Neural progenitor cell (in vitro differentiated cells): Measurements from ENCODE around the gene PRDM16.

Experiments used
- EZH2 ChIP-seq: fragments of 200-600 bp; sonication (generic); IDR thresholded peaks from 2 replicates; pipeline ENCODE4 v1.6.1; 2017; ENCODE audit warnings: antibody characterized with exemption, mild to moderate bottlenecking, moderate library complexity
- EZH2phosphoT487 ChIP-seq: fragments of 200-600 bp; sonication (generic); IDR thresholded peaks from 2 replicates; pipeline ENCODE4 v1.6.1; 2017; ENCODE audit warnings: antibody characterized with exemption
- TF ChIP-seq, protein P1 (sequence below): fragments of 200-600 bp; sonication (generic); IDR thresholded peaks from 2 replicates; pipeline ENCODE4 v1.5.1; 2017; ENCODE audit warnings: antibody characterized with exemption, mild to moderate bottlenecking

DNA sequence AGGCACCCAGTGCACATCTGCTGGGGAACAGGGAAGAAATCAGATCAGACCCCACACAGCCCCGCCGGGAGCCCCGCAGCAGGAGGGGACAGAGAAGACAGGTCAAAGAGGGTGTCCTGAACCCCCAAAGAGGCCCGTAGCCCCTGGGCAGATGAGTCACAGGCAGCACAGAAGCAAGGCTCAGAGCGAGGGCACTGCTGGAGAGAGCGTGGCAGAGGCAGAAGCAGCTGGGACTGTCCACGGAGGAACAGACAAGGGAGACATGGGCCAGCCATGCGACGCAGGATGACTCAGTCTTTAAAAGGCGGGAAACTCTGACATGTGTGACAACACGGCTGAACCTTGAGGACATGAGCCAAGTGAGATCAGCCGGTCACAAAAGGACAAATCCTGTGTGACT lies 14.5 kb upstream of the PRDM16 start:
- TF ChIP-seq, protein P1, sequence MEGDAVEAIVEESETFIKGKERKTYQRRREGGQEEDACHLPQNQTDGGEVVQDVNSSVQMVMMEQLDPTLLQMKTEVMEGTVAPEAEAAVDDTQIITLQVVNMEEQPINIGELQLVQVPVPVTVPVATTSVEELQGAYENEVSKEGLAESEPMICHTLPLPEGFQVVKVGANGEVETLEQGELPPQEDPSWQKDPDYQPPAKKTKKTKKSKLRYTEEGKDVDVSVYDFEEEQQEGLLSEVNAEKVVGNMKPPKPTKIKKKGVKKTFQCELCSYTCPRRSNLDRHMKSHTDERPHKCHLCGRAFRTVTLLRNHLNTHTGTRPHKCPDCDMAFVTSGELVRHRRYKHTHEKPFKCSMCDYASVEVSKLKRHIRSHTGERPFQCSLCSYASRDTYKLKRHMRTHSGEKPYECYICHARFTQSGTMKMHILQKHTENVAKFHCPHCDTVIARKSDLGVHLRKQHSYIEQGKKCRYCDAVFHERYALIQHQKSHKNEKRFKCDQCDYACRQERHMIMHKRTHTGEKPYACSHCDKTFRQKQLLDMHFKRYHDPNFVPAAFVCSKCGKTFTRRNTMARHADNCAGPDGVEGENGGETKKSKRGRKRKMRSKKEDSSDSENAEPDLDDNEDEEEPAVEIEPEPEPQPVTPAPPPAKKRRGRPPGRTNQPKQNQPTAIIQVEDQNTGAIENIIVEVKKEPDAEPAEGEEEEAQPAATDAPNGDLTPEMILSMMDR = no peak
- TF ChIP-seq EZH2 (no peak), EZH2phosphoT487 (no peak)
